Measurements from ENCODE around the gene MINDY1. TPM values are rescaled to one million over a fixed set of nuclear protein-coding genes. Genes with fewer than 3 reads are reported as not detected.

Gene MINDY1
- total and polyA plus RNA-seq, 9 of the 15 experiments (the other 6 are each of a cell fraction or from before 2014, with no cell fraction given): 0.49 to 11.0 (median 6.0) TPM

- TF ChIP-seq, protein P1, sequence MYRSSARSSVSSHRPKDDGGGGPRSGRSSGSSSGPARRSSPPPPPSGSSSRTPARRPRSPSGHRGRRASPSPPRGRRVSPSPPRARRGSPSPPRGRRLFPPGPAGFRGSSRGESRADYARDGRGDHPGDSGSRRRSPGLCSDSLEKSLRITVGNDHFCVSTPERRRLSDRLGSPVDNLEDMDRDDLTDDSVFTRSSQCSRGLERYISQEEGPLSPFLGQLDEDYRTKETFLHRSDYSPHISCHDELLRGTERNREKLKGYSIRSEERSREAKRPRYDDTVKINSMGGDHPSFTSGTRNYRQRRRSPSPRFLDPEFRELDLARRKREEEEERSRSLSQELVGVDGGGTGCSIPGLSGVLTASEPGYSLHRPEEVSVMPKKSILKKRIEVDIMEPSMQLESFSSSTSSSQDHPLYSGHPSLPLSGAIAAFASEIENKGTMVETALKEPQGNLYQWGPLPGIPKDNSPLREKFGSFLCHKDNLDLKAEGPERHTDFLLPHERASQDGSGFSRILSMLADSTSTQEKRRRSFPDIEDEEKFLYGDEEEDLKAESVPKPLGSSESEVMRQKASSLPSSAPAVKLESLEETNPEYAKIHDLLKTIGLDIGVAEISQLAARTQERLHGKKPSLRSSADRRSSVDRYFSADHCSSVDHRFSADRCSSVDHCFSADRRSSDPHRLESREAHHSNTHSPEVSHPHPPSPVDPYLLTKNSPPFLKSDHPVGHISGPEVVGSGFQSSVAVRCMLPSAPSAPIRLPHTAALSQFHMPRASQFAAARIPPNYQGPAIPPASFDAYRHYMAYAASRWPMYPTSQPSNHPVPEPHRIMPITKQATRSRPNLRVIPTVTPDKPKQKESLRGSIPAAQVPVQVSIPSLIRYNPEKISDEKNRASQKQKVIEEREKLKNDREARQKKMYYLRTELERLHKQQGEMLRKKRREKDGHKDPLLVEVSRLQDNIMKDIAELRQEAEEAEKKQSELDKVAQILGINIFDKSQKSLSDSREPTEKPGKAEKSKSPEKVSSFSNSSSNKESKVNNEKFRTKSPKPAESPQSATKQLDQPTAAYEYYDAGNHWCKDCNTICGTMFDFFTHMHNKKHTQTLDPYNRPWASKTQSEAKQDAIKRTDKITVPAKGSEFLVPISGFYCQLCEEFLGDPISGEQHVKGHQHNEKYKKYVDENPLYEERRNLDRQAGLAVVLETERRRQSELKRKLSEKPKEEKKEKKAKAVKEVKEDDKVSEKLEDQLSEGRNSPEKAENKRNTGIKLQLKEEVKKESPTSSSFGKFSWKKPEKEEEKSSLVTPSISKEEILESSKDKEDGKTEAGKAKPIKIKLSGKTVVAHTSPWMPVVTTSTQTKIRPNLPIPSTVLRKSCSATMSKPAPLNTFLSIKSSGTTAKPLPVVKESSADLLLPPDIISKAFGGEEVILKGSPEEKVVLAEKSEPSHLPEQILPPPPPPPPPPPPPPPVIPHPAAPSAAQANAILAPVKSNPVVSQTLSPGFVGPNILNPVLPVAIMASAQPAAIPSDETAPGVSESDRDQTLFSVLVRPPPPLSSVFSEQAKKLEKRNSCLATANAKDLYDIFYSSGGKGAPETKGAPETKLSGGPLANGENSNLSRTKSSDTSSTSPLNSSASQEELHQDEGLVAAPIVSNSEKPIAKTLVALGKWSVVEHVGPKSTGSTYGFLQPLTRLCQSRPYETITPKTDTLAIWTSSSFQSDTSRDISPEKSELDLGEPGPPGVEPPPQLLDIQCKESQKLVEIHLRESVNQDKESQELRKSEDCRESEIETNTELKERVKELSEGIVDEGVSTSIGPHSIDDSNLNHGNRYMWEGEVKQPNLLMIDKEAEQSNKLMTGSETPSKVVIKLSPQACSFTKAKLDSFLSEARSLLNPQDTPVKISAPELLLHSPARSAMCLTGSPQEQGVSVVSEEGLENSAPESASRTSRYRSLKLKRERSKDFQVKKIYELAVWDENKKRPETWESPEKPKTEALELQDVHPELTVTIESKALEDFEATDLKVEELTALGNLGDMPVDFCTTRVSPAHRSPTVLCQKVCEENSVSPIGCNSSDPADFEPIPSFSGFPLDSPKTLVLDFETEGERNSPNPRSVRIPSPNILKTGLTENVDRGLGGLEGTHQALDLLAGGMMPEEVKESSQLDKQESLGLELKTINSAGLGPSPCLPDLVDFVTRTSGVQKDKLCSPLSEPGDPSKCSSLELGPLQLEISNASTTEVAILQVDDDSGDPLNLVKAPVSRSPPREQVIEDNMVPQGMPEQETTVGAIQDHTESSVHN (IDR thresholded peaks at IDR 0.05; ENCODE audit: borderline replicate concordance in 1 of 2, low read depth in 1 of 2): peak in 1 of 2 experiments; percentile 76; a peak in 2 of 4 replicates
- TF ChIP-seq NFYB (IDR thresholded peaks at IDR 0.05; ENCODE audit: extremely low read depth, insufficient read length): no peak
- TF ChIP-seq BHLHE40 (IDR thresholded peaks at IDR 0.05; ENCODE audit: low read length): peak; percentile 74
- peak; percentile 75 for TF ChIP-seq SMARCA4 (IDR thresholded peaks at IDR 0.05)
- TF ChIP-seq, protein P2, sequence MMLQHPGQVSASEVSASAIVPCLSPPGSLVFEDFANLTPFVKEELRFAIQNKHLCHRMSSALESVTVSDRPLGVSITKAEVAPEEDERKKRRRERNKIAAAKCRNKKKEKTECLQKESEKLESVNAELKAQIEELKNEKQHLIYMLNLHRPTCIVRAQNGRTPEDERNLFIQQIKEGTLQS (IDR thresholded peaks at IDR 0.05): peak; percentile 97
- TF ChIP-seq, protein P2 (CRISPR knock-in tag; conservative IDR thresholded peaks at IDR 0.05): no peak; the same call in 1 of the 2 replicates
- TF ChIP-seq, protein P3, sequence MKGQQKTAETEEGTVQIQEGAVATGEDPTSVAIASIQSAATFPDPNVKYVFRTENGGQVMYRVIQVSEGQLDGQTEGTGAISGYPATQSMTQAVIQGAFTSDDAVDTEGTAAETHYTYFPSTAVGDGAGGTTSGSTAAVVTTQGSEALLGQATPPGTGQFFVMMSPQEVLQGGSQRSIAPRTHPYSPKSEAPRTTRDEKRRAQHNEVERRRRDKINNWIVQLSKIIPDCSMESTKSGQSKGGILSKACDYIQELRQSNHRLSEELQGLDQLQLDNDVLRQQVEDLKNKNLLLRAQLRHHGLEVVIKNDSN (CRISPR knock-in tag; IDR thresholded peaks at IDR 0.05): peak; percentile 86
- peak; percentile 76 for TF ChIP-seq DPF2 (IDR thresholded peaks at IDR 0.05)
- peak in 1 of 2 experiments; percentile 42; a peak in 1 of 4 replicates for TF ChIP-seq MNT (conservative IDR thresholded peaks at IDR 0.05)
These were observed 5.1 kb downstream of the MINDY1 start (continued) for GRCh38 chr1:151001602-151002001.

All from K562 (cell line).